ENCODE measurements around the gene MT4.

Gene MT4

DNA sequence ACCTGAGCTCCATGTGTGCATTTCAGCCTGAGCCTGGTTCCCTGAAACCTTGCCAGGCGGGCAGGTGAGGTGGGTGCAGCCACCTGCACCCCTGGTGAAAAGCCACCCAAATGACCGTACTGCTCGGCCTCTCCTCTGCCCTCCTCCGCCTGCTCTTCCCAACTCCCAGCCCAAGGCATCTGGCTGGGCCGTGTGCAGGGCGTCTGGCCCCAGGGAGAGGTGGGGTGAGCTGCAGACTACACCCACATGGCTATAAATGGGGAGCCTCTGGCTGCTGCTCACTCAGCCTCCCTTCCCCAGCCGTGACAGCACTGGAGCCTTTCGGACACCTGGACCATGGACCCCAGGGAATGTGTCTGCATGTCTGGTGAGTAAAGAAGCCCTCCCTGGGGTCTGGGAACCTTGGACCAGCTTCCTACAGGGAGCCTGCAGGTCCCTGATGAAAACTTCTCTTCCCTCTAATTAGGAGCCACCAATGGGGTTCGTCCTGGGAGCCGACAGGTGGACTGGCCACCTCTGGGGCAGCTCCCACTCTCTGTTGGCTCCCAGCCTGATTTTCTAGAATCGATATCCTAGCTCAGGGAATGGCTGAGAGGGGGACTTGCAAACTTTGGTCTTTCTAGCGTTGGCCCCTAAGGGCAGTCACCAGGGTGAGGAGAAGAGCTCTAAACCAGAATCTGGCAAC is at the start of gene MT4:
Gene MT4 (plus strand): TSS at position 281 of the 685 bp plus-strand sequence. CDS start 56 bp downstream, at position 337.
- Histone ChIP-seq H3K9me3 (ENCODE audit: control insufficient read depth in 1 of 2, low read length in 2 of 2) (no peaks in the 10 kb centered on the region), H3K4me1 (ENCODE audit: control insufficient read depth in 1 of 2, insufficient read depth in 2 of 2, low read length in 2 of 2) (no peaks in the 10 kb centered on the region), H3K9ac (ENCODE audit: low read depth in 1 of 2, low read length in 2 of 2) (no peak within 1 kb of the TSS), H3K27ac (ENCODE audit: low read depth, low read length) (no peak within 1 kb of the TSS), H3K27me3 (ENCODE audit: control insufficient read depth in 1 of 2, insufficient read depth in 2 of 2, low read length in 2 of 2) (no peaks in the 10 kb centered on the region), H3K36me3 (ENCODE audit: control insufficient read depth in 1 of 2, insufficient read depth in 2 of 2, low read length in 2 of 2) (no peaks in the 10 kb centered on the region), H3K4me3 (ENCODE audit: low read depth in 1 of 2, low read length in 2 of 2) (no peak within 1 kb of the TSS)

DNA sequence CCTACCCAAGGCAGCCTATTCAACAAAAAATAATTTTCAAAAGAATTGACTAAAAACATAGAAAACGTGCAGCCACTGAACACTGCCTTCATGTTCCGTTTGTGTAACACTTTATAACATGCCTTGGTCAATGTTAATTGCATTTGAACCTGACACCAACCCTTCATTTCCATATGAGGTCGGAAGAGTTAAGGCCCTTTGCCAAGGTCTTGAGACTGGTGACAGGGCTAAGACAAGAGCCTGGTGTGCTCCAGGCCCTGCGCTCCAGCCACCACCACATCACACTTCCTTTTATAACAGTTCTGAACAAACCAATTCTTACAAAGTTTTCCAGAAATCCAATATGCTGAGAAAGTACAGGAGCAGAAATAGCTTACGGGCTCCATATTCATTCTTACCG is 49.2 kb upstream of the MT4 start:
- Histone ChIP-seq H3K9me3 (ENCODE audit: control insufficient read depth in 1 of 2, low read length in 2 of 2) (no peaks in the 10 kb centered on the region), H3K9ac (ENCODE audit: low read depth in 1 of 2, low read length in 2 of 2) (no peak overlapping the region), H3K4me3 (ENCODE audit: low read depth in 1 of 2, low read length in 2 of 2) (no peak overlapping the region), H3K4me1 (ENCODE audit: control insufficient read depth in 1 of 2, insufficient read depth in 2 of 2, low read length in 2 of 2) (peaks cover 16 to 19% of the 10 kb centered on the region in 2 donors), H3K27me3 (ENCODE audit: control insufficient read depth in 1 of 2, insufficient read depth in 2 of 2, low read length in 2 of 2) (no peaks in the 10 kb centered on the region), H3K27ac (ENCODE audit: low read depth, low read length) (no peak overlapping the region), H3K36me3 (ENCODE audit: control insufficient read depth in 1 of 2, insufficient read depth in 2 of 2, low read length in 2 of 2) (peaks cover 7 to 9% of the 10 kb centered on the region in 2 donors)

DNA sequence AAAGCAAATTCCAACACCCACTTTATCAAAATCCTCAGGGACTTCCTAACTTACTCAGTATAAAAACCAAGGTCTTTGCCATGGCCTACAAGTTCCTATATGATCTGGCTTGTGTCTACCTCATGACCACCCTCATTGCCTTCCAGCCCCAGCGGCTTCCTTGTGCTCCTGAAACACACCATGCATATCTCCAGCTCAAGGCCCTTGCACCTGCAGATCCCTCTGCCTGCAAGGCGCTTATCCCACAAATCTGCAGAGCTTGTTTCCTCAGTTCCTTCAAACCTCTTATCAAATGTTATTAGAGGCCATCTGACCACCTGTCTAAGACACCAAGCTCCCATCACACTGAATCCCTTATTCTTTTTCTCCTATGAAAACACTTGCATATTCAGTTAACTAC is 47.7 kb upstream of the MT4 start:
- Histone ChIP-seq H3K36me3 (ENCODE audit: control insufficient read depth in 1 of 2, insufficient read depth in 2 of 2, low read length in 2 of 2) (no peaks in the 10 kb centered on the region), H3K9ac (ENCODE audit: low read depth in 1 of 2, low read length in 2 of 2) (no peak overlapping the region), H3K4me3 (ENCODE audit: low read depth in 1 of 2, low read length in 2 of 2) (no peak overlapping the region), H3K4me1 (ENCODE audit: control insufficient read depth in 1 of 2, insufficient read depth in 2 of 2, low read length in 2 of 2) (peaks cover 16 to 20% of the 10 kb centered on the region in 2 donors), H3K27me3 (ENCODE audit: control insufficient read depth in 1 of 2, insufficient read depth in 2 of 2, low read length in 2 of 2) (no peaks in the 10 kb centered on the region), H3K9me3 (ENCODE audit: control insufficient read depth in 1 of 2, low read length in 2 of 2) (no peaks in the 10 kb centered on the region), H3K27ac (ENCODE audit: low read depth, low read length) (no peak overlapping the region)

DNA sequence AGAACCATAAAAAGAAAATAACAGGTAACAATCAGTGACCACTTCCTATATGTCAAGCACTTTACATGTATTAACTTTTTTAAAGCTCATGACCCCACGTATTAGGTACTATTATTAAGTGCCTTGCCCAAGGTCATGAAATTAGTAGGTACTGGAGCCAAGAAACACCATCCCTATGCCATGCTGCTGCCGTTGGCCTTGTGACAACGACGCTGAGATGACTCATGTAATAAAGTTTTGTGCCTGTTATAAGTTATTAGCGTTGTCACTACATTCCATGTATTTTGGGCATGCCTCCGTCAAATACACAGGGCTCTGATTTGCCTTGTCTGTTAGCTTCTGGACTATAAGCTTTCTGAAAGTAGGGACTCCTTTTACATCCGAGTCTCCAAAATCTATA is 46.4 kb upstream of the MT4 start:
- Histone ChIP-seq H3K27me3 (ENCODE audit: control insufficient read depth in 1 of 2, insufficient read depth in 2 of 2, low read length in 2 of 2) (no peaks in the 10 kb centered on the region), H3K9me3 (ENCODE audit: control insufficient read depth in 1 of 2, low read length in 2 of 2) (no peaks in the 10 kb centered on the region), H3K36me3 (ENCODE audit: control insufficient read depth in 1 of 2, insufficient read depth in 2 of 2, low read length in 2 of 2) (no peaks in the 10 kb centered on the region), H3K9ac (ENCODE audit: low read depth in 1 of 2, low read length in 2 of 2) (no peak overlapping the region), H3K4me3 (ENCODE audit: low read depth in 1 of 2, low read length in 2 of 2) (no peak overlapping the region), H3K27ac (ENCODE audit: low read depth, low read length) (no peak overlapping the region), H3K4me1 (ENCODE audit: control insufficient read depth in 1 of 2, insufficient read depth in 2 of 2, low read length in 2 of 2) (peaks cover 16 to 20% of the 10 kb centered on the region in 2 donors)

DNA sequence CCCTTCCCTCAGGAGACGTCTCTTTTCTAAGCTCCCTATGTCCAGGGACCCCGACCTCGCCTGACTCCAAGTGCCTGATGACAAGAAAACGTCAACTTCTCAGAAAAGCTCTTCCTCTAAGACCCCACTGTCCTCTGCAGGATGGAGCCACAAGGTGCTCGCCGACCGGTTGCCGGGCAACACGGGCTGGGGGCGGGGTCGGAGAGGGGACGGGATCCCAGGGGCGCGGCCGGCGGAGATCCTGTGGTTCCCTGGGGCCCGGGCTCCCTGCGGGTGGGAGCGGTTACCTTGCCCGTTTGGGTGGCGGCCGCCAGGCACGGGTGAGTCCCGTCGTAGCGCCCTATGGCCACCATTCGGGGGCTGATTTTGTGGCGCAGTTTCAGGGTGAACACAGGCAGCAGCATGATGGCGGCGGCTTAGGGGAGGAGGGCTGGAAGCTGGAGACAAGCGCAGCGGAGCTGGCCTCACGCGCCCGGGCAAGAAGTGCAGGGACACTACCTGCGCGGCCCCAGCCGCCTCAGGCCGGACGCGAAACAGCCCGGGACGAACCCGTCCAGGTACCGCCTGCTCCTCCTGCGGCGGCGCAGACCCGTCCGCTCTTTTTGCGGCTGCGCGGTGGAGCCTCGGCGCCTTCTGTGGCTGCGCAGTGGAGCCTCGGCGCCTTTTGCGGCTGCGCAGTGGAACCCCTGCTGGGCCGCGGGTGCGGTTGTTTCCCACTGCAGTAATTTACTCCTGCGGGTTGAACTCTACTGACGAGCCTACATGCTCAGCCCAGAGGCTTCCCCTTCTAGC is 45.2 kb upstream of the MT4 start, which contains the start of gene BBS2:
Gene BBS2 (minus strand): TSS at position 566 of the 792 bp plus-strand sequence. CDS start 162 bp downstream, at position 404.
- Histone ChIP-seq H3K36me3 (ENCODE audit: control insufficient read depth in 1 of 2, insufficient read depth in 2 of 2, low read length in 2 of 2) (no peaks in the 10 kb centered on the region), H3K9ac (ENCODE audit: low read depth in 1 of 2, low read length in 2 of 2) (peak within 1 kb of the TSS; percentile 76), H3K4me3 (ENCODE audit: low read depth in 1 of 2, low read length in 2 of 2) (peak within 1 kb of the TSS; percentile 87 to 91), H3K4me1 (ENCODE audit: control insufficient read depth in 1 of 2, insufficient read depth in 2 of 2, low read length in 2 of 2) (peaks cover 13 to 16% of the 10 kb centered on the region in 2 donors), H3K27ac (ENCODE audit: low read depth, low read length) (peak within 1 kb of the TSS; percentile 85), H3K27me3 (ENCODE audit: control insufficient read depth in 1 of 2, insufficient read depth in 2 of 2, low read length in 2 of 2) (no peaks in the 10 kb centered on the region), H3K9me3 (ENCODE audit: control insufficient read depth in 1 of 2, low read length in 2 of 2) (no peaks in the 10 kb centered on the region)

DNA sequence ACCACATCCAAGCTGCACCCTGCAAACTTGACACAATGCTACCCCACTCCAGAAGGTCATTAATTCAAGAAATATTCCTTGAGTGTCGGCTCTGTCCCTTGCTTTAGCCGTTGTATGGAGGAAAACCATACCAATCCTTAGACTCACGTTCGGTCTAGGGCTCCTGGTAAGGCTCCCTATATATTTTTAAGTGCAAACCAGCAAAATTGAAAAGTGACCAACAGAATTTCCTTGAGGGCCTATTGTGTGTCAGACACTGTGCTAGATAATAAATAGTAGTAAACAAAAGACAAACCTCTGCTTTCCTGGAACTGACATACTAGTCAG is 44.7 kb upstream of the MT4 start:
- Histone ChIP-seq H3K27ac (ENCODE audit: low read depth, low read length) (no peak overlapping the region), H3K9ac (ENCODE audit: low read depth in 1 of 2, low read length in 2 of 2) (peak overlapping the region; percentile 73 to 76), H3K4me1 (ENCODE audit: control insufficient read depth in 1 of 2, insufficient read depth in 2 of 2, low read length in 2 of 2) (peaks cover 13 to 16% of the 10 kb centered on the region in 2 donors), H3K27me3 (ENCODE audit: control insufficient read depth in 1 of 2, insufficient read depth in 2 of 2, low read length in 2 of 2) (no peaks in the 10 kb centered on the region), H3K9me3 (ENCODE audit: control insufficient read depth in 1 of 2, low read length in 2 of 2) (no peaks in the 10 kb centered on the region), H3K36me3 (ENCODE audit: control insufficient read depth in 1 of 2, insufficient read depth in 2 of 2, low read length in 2 of 2) (no peaks in the 10 kb centered on the region), H3K4me3 (ENCODE audit: low read depth in 1 of 2, low read length in 2 of 2) (peak overlapping the region; percentile 87 to 91)

DNA sequence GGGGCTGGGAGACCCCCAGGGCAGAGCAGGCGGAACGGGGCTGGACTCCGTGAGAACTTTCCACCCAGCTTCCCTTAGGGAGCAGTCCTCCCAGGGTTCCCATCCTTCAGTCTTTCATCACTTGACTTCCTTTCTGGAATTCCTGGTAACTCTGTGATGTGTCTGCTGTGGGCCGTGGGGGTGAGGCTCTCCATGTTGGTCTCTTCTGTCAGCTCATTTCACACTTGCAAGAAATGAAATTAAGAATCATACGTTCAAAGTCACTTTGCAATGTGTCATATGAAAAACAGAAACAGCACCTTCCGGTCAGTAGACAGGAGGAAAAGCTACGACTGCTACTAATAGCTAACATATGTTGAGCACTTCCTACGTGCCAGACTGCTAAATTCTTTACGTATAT is 39.6 kb upstream of the MT4 start:
- H3K27ac ChIP-seq (ENCODE audit: low read depth, low read length), result no peak overlapping the region
- H3K9ac ChIP-seq (ENCODE audit: low read depth in 1 of 2, low read length in 2 of 2), result no peak overlapping the region
- H3K9me3 ChIP-seq (ENCODE audit: control insufficient read depth in 1 of 2, low read length in 2 of 2), result no peaks in the 10 kb centered on the region
- H3K4me1 ChIP-seq (ENCODE audit: control insufficient read depth in 1 of 2, insufficient read depth in 2 of 2, low read length in 2 of 2), result peaks cover 4 to 5% of the 10 kb centered on the region in 2 donors
- H3K27me3 ChIP-seq (ENCODE audit: control insufficient read depth in 1 of 2, insufficient read depth in 2 of 2, low read length in 2 of 2), result no peaks in the 10 kb centered on the region
- no peaks in the 10 kb centered on the region for H3K36me3 ChIP-seq (ENCODE audit: control insufficient read depth in 1 of 2, insufficient read depth in 2 of 2, low read length in 2 of 2)
- H3K4me3 ChIP-seq (ENCODE audit: low read depth in 1 of 2, low read length in 2 of 2), result no peak overlapping the region

DNA sequence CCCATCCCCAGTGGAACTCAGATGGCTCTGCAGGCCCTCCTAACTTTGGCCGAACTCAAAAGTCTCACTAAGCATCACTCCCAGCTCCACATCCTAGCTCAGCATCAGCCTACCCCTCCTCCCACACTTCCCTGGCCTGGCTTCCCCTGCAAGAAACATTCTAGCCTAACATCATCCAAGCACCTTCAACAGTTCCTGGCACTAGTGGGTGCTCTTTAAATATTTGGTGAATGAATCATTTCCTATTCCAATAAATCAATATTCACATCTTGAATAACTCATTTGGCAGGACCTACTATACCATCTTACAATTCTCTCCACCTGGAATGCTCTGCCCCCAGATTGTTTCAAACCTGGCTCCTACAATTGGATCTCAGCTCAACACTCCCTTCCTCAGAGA is 34.0 kb upstream of the MT4 start:
- Histone ChIP-seq H3K36me3 (ENCODE audit: control insufficient read depth in 1 of 2, insufficient read depth in 2 of 2, low read length in 2 of 2) (no peaks in the 10 kb centered on the region), H3K27me3 (ENCODE audit: control insufficient read depth in 1 of 2, insufficient read depth in 2 of 2, low read length in 2 of 2) (no peaks in the 10 kb centered on the region), H3K27ac (ENCODE audit: low read depth, low read length) (no peak overlapping the region), H3K9me3 (ENCODE audit: control insufficient read depth in 1 of 2, low read length in 2 of 2) (no peaks in the 10 kb centered on the region), H3K4me3 (ENCODE audit: low read depth in 1 of 2, low read length in 2 of 2) (no peak overlapping the region), H3K9ac (ENCODE audit: low read depth in 1 of 2, low read length in 2 of 2) (no peak overlapping the region), H3K4me1 (ENCODE audit: control insufficient read depth in 1 of 2, insufficient read depth in 2 of 2, low read length in 2 of 2) (no peaks in the 10 kb centered on the region)

DNA sequence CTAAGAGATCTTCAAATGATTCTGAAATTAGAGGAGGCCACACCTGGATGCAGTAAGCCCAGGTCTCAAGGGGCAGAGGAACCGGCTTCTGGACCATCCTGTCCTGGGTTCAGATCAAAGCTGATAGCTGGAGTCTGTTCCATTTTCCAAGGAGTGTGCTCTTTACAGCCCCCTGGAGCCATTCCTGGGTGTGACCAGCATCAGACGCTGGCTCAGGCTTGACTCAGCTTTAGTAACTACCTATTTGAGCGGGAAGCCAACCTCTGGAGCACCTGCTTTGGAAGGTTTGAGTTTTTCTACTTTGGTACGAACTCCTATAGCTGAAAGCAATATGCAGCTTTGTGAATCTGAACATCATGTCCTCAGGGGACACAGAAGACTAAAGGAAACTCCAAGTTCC is 32.2 kb upstream of the MT4 start:
- no peaks in the 10 kb centered on the region for H3K27me3 ChIP-seq (ENCODE audit: control insufficient read depth in 1 of 2, insufficient read depth in 2 of 2, low read length in 2 of 2)

DNA sequence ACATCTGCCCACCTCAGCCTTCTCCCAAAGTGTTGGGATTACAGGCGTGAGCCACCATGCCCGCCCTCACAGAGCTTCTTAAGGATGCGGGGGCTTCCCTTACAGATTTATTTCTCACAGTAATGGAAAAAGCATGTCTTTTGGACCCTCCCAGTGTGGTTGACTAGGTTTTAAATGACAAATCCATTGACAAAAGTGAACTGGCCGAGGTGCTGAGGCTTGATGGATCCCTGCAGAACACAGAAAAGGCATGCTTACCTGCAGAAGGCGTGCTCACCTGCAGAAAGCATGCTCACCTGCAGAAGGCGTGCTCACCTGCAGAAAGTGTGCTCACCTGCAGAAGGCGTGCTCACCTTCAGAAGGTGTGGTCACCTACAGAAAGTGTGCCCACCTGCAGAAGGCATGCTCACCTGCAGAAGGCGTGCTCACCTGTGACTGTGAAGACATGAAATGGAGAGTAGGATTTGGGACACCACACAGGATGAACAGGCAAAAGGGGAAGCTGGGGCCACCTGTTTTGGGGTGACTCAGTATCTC is 30.0 kb upstream of the MT4 start:
- Histone ChIP-seq H3K36me3 (ENCODE audit: control insufficient read depth in 1 of 2, insufficient read depth in 2 of 2, low read length in 2 of 2) (no peaks in the 10 kb centered on the region), H3K27ac (ENCODE audit: low read depth, low read length) (no peak overlapping the region), H3K27me3 (ENCODE audit: control insufficient read depth in 1 of 2, insufficient read depth in 2 of 2, low read length in 2 of 2) (no peaks in the 10 kb centered on the region), H3K4me3 (ENCODE audit: low read depth in 1 of 2, low read length in 2 of 2) (no peak overlapping the region), H3K4me1 (ENCODE audit: control insufficient read depth in 1 of 2, insufficient read depth in 2 of 2, low read length in 2 of 2) (no peaks in the 10 kb centered on the region), H3K9me3 (ENCODE audit: control insufficient read depth in 1 of 2, low read length in 2 of 2) (no peaks in the 10 kb centered on the region), H3K9ac (ENCODE audit: low read depth in 1 of 2, low read length in 2 of 2) (no peak overlapping the region)

More for the DNA sequence above, 32.2 kb upstream of the MT4 start:
- H3K36me3 ChIP-seq (ENCODE audit: control insufficient read depth in 1 of 2, insufficient read depth in 2 of 2, low read length in 2 of 2), result no peaks in the 10 kb centered on the region
- H3K4me1 ChIP-seq (ENCODE audit: control insufficient read depth in 1 of 2, insufficient read depth in 2 of 2, low read length in 2 of 2), result no peaks in the 10 kb centered on the region
- H3K9ac ChIP-seq (ENCODE audit: low read depth in 1 of 2, low read length in 2 of 2), result no peak overlapping the region
- H3K4me3 ChIP-seq (ENCODE audit: low read depth in 1 of 2, low read length in 2 of 2), result no peak overlapping the region
- H3K27ac ChIP-seq (ENCODE audit: low read depth, low read length), result no peak overlapping the region
- H3K9me3 ChIP-seq (ENCODE audit: control insufficient read depth in 1 of 2, low read length in 2 of 2), result no peaks in the 10 kb centered on the region

Data from duodenal mucosa (tissue), 2 donors.